SK-N-SH (cell line): ENCODE results near the gene PMM2. TPM values are rescaled to one million over a fixed set of nuclear protein-coding genes. Genes with fewer than 3 reads are reported as not detected.

ENCODE experiments used
- CTCF ChIA-PET: fragments of 300-600, 350-600 bp; formaldehyde crosslinking; extraction: SDS; loops from one replicate; lab custom pipeline; 2021; lab: Yijun Ruan, JAX
- POLR2A ChIA-PET: fragments of 350-600 bp; sonication (Branson Sonifier 250); formaldehyde crosslinking; extraction: SDS; loops from one replicate; lab custom pipeline; 2020; ENCODE audit warnings: antibody characterized with exemption, inconsistent platforms; lab: Yijun Ruan, JAX
- DNase-seq: peaks from one replicate; pipeline ENCODE4 v3.0.0; 2012
- H2AFZ ChIP-seq: fragments of 200-600 bp; sonication (generic); 2 replicates; pipeline ENCODE4 v1.8.1; 2016; ENCODE audit warnings: antibody characterized with exemption, mild to moderate bottlenecking, low read depth
- H3F3A ChIP-seq: fragments of 200-600 bp; sonication (generic); replicated peaks from 2 replicates; pipeline ENCODE3; 2016; ENCODE audit warnings: antibody characterized with exemption, mild to moderate bottlenecking; ENCODE audit not compliant: insufficient read depth
- H3K27ac ChIP-seq, 2 experiments: fragments of 200-500 bp in 1 of 2; fragments of 200-600 bp in 1 of 2; sonication (Bioruptor generic) in 1 of 2; sonication (generic), shearing (Covaris generic) in 1 of 2; 2 replicates each; pipeline versions ENCODE4 v1.5.1 to v1.6.1; 2014 to 2016; ENCODE audit warnings: low read depth in 2 of 2, inconsistent platforms in 1 of 2, low read length in 1 of 2, mild to moderate bottlenecking in 1 of 2, mixed read lengths in 1 of 2
- H3K27me3 ChIP-seq: fragments of 200-600 bp; sonication (generic), shearing (Covaris generic); 2 replicates; pipeline ENCODE4 v1.6.1; 2016; ENCODE audit warnings: mixed run types; ENCODE audit not compliant: insufficient read depth
- H3K36me3 ChIP-seq, 2 experiments: fragments of 200-500 bp in 1 of 2; fragments of 200-600 bp in 1 of 2; sonication (Bioruptor generic) in 1 of 2; sonication (generic) in 1 of 2; replicated peaks in 1 of 2; 2 replicates each; pipeline versions ENCODE3 to v1.5.1; 2014 to 2016; ENCODE audit warnings: low read length in 1 of 2, mild to moderate bottlenecking in 1 of 2; ENCODE audit not compliant: insufficient read depth in 2 of 2, control insufficient read depth in 1 of 2
- H3K4me1 ChIP-seq, 2 experiments: fragments of 200-500 bp in 1 of 2; fragments of 200-600 bp in 1 of 2; sonication (Bioruptor generic) in 1 of 2; sonication (generic), shearing (Covaris generic) in 1 of 2; 2 replicates each; pipeline versions ENCODE4 v1.5.1 to v1.6.1; 2014 to 2016; ENCODE audit warnings: low read depth in 1 of 2, low read length in 1 of 2, mixed run types in 1 of 2; ENCODE audit not compliant: insufficient read depth in 2 of 2, control insufficient read depth in 1 of 2
- H3K4me2 ChIP-seq: fragments of 200-600 bp; sonication (generic), shearing (Covaris generic); 2 replicates; pipeline ENCODE4 v1.6.1; 2017; ENCODE audit warnings: mixed run types
- H3K4me3 ChIP-seq, 2 experiments: fragments of 200-500 bp in 1 of 2; fragments of 200-600 bp in 1 of 2; sonication (Bioruptor generic) in 1 of 2; sonication (generic), shearing (Covaris generic) in 1 of 2; 2 replicates each; pipeline versions ENCODE4 v1.5.1 to v1.8.1; 2014 to 2016; ENCODE audit warnings: low read depth in 2 of 2, inconsistent platforms in 1 of 2, low read length in 1 of 2, mild to moderate bottlenecking in 1 of 2, mixed read lengths in 1 of 2, moderate library complexity in 1 of 2
- H3K79me2 ChIP-seq: fragments of 200-600 bp; sonication (generic); 2 replicates; pipeline ENCODE4 v1.8.1; 2017; ENCODE audit warnings: mild to moderate bottlenecking; ENCODE audit not compliant: insufficient read depth
- H3K9ac ChIP-seq: fragments of 200-600 bp; sonication (generic); 2 replicates; pipeline ENCODE4 v1.6.1; 2017; ENCODE audit warnings: mixed run types
- H3K9me2 ChIP-seq: fragments of 200-600 bp; sonication (generic); 2 replicates; pipeline ENCODE4 v1.6.1; 2017; ENCODE audit warnings: mixed run types
- H3K9me3 ChIP-seq: fragments of 200-600 bp; sonication (generic); 2 replicates; pipeline ENCODE4 v1.6.1; 2017; ENCODE audit warnings: mixed run types, mild to moderate bottlenecking, moderate library complexity
- H4K20me1 ChIP-seq: fragments of 200-600 bp; sonication (generic); 2 replicates; pipeline ENCODE4 v1.6.1; 2017; ENCODE audit warnings: mild to moderate bottlenecking, mixed run types; ENCODE audit not compliant: insufficient read depth
- CHD2 ChIP-seq: fragments of 150-350 bp; IDR thresholded peaks from 2 replicates; pipeline ENCODE4 v1.6.1; 2018; ENCODE audit warnings: low read length; ENCODE audit not compliant: partially characterized antibody
- ELF1 ChIP-seq: IDR thresholded peaks from 2 replicates; pipeline ENCODE4 v1.4.0; 2012
- EZH2phosphoT487 ChIP-seq: fragments of 200-600 bp; sonication (generic); IDR thresholded peaks from 2 replicates; pipeline ENCODE4 v1.6.1; 2017; ENCODE audit warnings: low read depth, mixed run types, mild to moderate bottlenecking, antibody characterized with exemption, moderate library complexity, borderline replicate concordance
- FOSL2 ChIP-seq: IDR thresholded peaks from 2 replicates; pipeline ENCODE4 v1.4.0; 2012; ENCODE audit warnings: low read depth, mild to moderate bottlenecking, moderate library complexity, borderline replicate concordance
- IRF3 ChIP-seq: fragments of 150-350 bp; IDR thresholded peaks from 2 replicates; pipeline ENCODE4 v1.6.1; 2016; ENCODE audit warnings: mild to moderate bottlenecking, low read depth, low read length
- JUND ChIP-seq: IDR thresholded peaks from 2 replicates; pipeline ENCODE4 v1.4.0; 2012
- MEF2A ChIP-seq: IDR thresholded peaks from 2 replicates; pipeline ENCODE4 v1.4.0; 2012; ENCODE audit warnings: low read depth, borderline replicate concordance
- MXI1 ChIP-seq: IDR thresholded peaks from 2 replicates; pipeline ENCODE4 v1.6.1; 2012; ENCODE audit warnings: mild to moderate bottlenecking, low read depth, low read length, improper control_type of control experiment
- NRF1 ChIP-seq: IDR thresholded peaks from 2 replicates; pipeline ENCODE4 v1.6.1; 2012; ENCODE audit warnings: low read depth, mild to moderate bottlenecking, low read length
- RAD21 ChIP-seq: IDR thresholded peaks from 2 replicates; pipeline ENCODE4 v1.6.1; 2012; ENCODE audit warnings: mild to moderate bottlenecking, low read length
- RFX5 ChIP-seq: IDR thresholded peaks from 2 replicates; pipeline ENCODE4 v1.6.1; 2012; ENCODE audit warnings: mild to moderate bottlenecking, improper control_type of control experiment, low read length
- SIN3A ChIP-seq: IDR thresholded peaks from 2 replicates; pipeline ENCODE4 v1.6.1; 2012; ENCODE audit warnings: low read depth, mild to moderate bottlenecking, low read length, moderate library complexity, borderline replicate concordance
- USF2 ChIP-seq: fragments of 150-350 bp; IDR thresholded peaks from 2 replicates; pipeline ENCODE4 v1.6.1; 2017; ENCODE audit warnings: antibody characterized with exemption, low read length, low read depth, borderline replicate concordance
- WGBS: methylation state at CpG from one replicate; pipeline ENCODE4 v1.1.6; 2017; ENCODE audit warnings: low lambda C conversion rate; 5-methylcytosine and 5-hydroxymethylcytosine counted together
- polyA plus RNA-seq, 3 experiments: library from polyadenylated mRNA; depleted of rRNA; stranded (reverse); fragments of >200 nt; gene quantifications; 2 replicates each; pipeline ENCODE4 v1.2.3, GENCODE V29; 2012
- TF ChIP-seq, protein P1 (sequence below): IDR thresholded peaks from 2 replicates; pipeline ENCODE4 v1.4.0; 2012; ENCODE audit warnings: low read depth, borderline replicate concordance
- TF ChIP-seq, protein P2 (sequence below): IDR thresholded peaks from 2 replicates; pipeline ENCODE4 v1.6.1; 2012; ENCODE audit warnings: mild to moderate bottlenecking, low read depth, low read length, moderate library complexity
- TF ChIP-seq, protein P3 (sequence below): IDR thresholded peaks from 2 replicates; pipeline ENCODE4 v1.4.0; 2012; ENCODE audit warnings: low read depth, borderline replicate concordance

Gene PMM2
- polyA plus RNA-seq, 1 of the 3 experiments (the other 2 are of a cell fraction), result 24.3 TPM

DNA sequence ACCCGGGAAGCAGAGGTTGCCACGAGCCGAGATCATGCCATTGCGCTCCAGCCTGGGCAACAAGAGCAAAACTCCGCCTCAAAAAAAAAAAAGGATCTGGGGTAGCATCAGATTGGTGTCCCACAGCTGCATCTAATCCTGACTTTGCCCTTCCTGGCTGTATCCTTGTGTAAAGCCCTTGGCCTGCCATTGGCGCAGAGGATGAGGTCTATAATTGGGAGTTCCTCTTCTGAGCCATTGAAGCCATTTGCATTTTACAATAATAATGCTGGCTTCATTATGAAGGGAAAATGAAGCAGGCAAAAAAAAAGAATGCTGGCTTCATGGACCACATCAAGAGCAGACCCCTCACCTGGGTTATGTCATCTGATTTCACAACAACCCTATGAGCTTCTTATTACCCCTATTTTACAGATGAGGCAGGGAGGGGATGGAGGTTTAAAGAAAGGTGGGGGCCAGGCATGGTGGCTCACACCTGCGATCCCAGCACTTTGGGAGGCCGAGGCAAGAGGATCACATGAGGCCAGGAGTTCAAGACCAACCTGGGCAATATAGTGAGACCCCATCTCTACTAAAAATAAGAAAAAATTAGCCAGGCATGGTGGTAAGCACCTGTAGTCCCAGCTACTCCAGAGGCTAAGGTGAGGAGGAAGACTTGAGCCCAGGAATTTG is 83.3 kb downstream of the PMM2 start:
- CTCF ChIA-PET, result interaction anchor here (0.6 to 7.5 kb wide), 61 partner anchors 7 to 354 kb away, joined by 3 to 71 read pairs (median 4); partner anchors contain the start of genes CARHSP1 and METTL22
- TF ChIP-seq MEF2A (no peak), CHD2 (no peak)
- TF ChIP-seq, protein P1, sequence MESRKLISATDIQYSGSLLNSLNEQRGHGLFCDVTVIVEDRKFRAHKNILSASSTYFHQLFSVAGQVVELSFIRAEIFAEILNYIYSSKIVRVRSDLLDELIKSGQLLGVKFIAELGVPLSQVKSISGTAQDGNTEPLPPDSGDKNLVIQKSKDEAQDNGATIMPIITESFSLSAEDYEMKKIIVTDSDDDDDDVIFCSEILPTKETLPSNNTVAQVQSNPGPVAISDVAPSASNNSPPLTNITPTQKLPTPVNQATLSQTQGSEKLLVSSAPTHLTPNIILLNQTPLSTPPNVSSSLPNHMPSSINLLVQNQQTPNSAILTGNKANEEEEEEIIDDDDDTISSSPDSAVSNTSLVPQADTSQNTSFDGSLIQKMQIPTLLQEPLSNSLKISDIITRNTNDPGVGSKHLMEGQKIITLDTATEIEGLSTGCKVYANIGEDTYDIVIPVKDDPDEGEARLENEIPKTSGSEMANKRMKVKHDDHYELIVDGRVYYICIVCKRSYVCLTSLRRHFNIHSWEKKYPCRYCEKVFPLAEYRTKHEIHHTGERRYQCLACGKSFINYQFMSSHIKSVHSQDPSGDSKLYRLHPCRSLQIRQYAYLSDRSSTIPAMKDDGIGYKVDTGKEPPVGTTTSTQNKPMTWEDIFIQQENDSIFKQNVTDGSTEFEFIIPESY, result no peak
- 0 out of 2 replicates have a peak, but pooled peaks cover 2% of the 10 kb centered on the region for H4K20me1 ChIP-seq
- WGBS, result 71% methylated on average over 5 of the region's 8 CpGs
- POLR2A ChIA-PET, result interaction anchor here (1.0 to 2.4 kb wide), 2 partner anchors 12 to 218 kb away, joined by 7 to 10 read pairs; partner anchors contain the start of gene CARHSP1
- no peaks in the 10 kb centered on the region for H3K9me3 ChIP-seq
- peaks cover 1% of the 10 kb centered on the region for H3F3A ChIP-seq
- H3K9ac ChIP-seq, result no peak overlapping the region
- H3K79me2 ChIP-seq, result no peaks in the 10 kb centered on the region
- no peaks in the 10 kb centered on the region for H3K27me3 ChIP-seq
- peaks cover 5 to 6% of the 10 kb centered on the region in 2 experiments; a peak in 2 of 4 replicates for H3K4me1 ChIP-seq
- H3K36me3 ChIP-seq, result no peaks in the 10 kb centered on the region
- no peak for DNase-seq
- H2AFZ ChIP-seq, result no peak overlapping the region
- H3K4me3 ChIP-seq, result no peak overlapping the region
- H3K9me2 ChIP-seq, result no peaks in the 10 kb centered on the region
- no peak overlapping the region for H3K27ac ChIP-seq
- no peak overlapping the region for H3K4me2 ChIP-seq

DNA sequence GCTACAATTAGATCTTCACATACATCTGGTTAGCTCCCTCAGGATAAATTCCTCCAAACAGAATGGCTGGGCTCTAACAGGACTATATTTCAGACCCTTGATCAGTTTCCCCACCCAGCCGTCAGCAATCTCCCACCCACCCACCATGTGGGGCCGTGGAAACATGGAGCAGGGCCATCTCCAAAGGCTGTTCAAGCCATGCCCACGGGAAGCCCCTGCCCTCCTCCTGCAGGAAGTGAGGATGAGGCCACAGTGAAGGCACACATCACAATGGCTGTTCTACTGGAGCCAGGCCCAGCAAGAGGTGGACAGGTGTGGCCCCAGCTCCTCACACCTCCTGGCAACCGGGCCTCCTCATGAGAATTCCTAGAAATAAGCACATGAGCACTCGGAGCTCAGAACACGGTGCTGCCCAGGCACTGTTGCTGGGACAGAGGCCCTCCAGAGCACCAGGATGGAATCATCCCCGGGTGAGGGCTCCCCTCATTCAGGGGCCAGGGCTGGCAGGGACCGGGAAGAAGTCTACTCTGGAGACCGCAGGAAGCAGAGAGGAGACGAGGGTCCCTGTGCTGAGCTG is 84.5 kb downstream of the PMM2 start, which contains the start of gene LITAFD:
Gene LITAFD (plus strand): TSS at position 311 of the 577 bp plus-strand sequence. CDS start 2,005 bp downstream, outside the sequence.
- Histone ChIP-seq H2AFZ (no peak within 1 kb of the TSS), H3F3A (peaks cover 6% of the 10 kb centered on the region), H3K9me2 (no peaks in the 10 kb centered on the region), H3K4me3 (no peak within 1 kb of the TSS), H3K36me3 (peaks cover 0 to under 1% of the 10 kb centered on the region in 2 experiments), H3K9ac (no peak within 1 kb of the TSS), H3K4me2 (no peak within 1 kb of the TSS), H3K79me2 (no peaks in the 10 kb centered on the region), H3K9me3 (no peaks in the 10 kb centered on the region), H4K20me1 (0 out of 2 replicates have a peak, but pooled peaks cover 12% of the 10 kb centered on the region), H3K4me1 (peaks cover 12 to 15% of the 10 kb centered on the region in 2 experiments; a peak in 2 of 4 replicates), H3K27ac (no peak within 1 kb of the TSS), H3K27me3 (no peaks in the 10 kb centered on the region)
- WGBS, result 69% methylated on average over 3 of the region's 10 CpGs
- no peak for DNase-seq
- CTCF ChIA-PET, result interaction anchor here (0.7 to 7.5 kb wide), 8 partner anchors 8 to 314 kb away, joined by 3 to 71 read pairs (median 18); partner anchors contain the start of gene CARHSP1
- POLR2A ChIA-PET, result no interaction called here
- TF ChIP-seq, protein P2, sequence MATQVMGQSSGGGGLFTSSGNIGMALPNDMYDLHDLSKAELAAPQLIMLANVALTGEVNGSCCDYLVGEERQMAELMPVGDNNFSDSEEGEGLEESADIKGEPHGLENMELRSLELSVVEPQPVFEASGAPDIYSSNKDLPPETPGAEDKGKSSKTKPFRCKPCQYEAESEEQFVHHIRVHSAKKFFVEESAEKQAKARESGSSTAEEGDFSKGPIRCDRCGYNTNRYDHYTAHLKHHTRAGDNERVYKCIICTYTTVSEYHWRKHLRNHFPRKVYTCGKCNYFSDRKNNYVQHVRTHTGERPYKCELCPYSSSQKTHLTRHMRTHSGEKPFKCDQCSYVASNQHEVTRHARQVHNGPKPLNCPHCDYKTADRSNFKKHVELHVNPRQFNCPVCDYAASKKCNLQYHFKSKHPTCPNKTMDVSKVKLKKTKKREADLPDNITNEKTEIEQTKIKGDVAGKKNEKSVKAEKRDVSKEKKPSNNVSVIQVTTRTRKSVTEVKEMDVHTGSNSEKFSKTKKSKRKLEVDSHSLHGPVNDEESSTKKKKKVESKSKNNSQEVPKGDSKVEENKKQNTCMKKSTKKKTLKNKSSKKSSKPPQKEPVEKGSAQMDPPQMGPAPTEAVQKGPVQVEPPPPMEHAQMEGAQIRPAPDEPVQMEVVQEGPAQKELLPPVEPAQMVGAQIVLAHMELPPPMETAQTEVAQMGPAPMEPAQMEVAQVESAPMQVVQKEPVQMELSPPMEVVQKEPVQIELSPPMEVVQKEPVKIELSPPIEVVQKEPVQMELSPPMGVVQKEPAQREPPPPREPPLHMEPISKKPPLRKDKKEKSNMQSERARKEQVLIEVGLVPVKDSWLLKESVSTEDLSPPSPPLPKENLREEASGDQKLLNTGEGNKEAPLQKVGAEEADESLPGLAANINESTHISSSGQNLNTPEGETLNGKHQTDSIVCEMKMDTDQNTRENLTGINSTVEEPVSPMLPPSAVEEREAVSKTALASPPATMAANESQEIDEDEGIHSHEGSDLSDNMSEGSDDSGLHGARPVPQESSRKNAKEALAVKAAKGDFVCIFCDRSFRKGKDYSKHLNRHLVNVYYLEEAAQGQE, result no peak
- no peak for TF ChIP-seq RFX5
- TF ChIP-seq EZH2phosphoT487, result no peak
- no peak for TF ChIP-seq RAD21
- no peak for TF ChIP-seq SIN3A
- TF ChIP-seq, protein P3, sequence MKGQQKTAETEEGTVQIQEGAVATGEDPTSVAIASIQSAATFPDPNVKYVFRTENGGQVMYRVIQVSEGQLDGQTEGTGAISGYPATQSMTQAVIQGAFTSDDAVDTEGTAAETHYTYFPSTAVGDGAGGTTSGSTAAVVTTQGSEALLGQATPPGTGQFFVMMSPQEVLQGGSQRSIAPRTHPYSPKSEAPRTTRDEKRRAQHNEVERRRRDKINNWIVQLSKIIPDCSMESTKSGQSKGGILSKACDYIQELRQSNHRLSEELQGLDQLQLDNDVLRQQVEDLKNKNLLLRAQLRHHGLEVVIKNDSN, result no peak
- no peak for TF ChIP-seq IRF3
- TF ChIP-seq NRF1, result no peak
- TF ChIP-seq USF2, result no peak
- TF ChIP-seq MXI1, result no peak
- TF ChIP-seq JUND, result no peak
- TF ChIP-seq ELF1, result no peak
- TF ChIP-seq FOSL2, result no peak
- no peak for TF ChIP-seq CHD2
